ENCODE data around the gene SHROOM3.

The SHROOM3 gene

GRCh38 chr4:76690011-76690905, 255.2 kb downstream of the SHROOM3 start:
- no peak for DNase-seq (ENCODE audit: low read depth in 1 of 2, low spot score in 1 of 2)

GRCh38 chr4:76690906-76691275, 255.9 kb downstream of the SHROOM3 start:
- DNase-seq (ENCODE audit: low read depth in 1 of 2, low spot score in 1 of 2) = no peak

- no peak for DNase-seq (ENCODE audit: low read depth in 1 of 2, low spot score in 1 of 2)
These were observed 257.0 kb downstream of the SHROOM3 start for GRCh38 chr4:76691807-76692582.

GRCh38 chr4:76692761-76693160, 257.7 kb downstream of the SHROOM3 start:
- no peak for DNase-seq (ENCODE audit: low read depth in 1 of 2, low spot score in 1 of 2)

GRCh38 chr4:76694056-76694455, 259.0 kb downstream of the SHROOM3 start:
- DNase-seq (ENCODE audit: low read depth in 1 of 2, low spot score in 1 of 2) = no peak

- no peak for DNase-seq (ENCODE audit: low read depth in 1 of 2, low spot score in 1 of 2)
These were observed 261.1 kb downstream of the SHROOM3 start for GRCh38 chr4:76696109-76696508.

GRCh38 chr4:76697129-76697803, 262.2 kb downstream of the SHROOM3 start:
- DNase-seq (ENCODE audit: low read depth in 1 of 2, low spot score in 1 of 2) = no peak

GRCh38 chr4:76698141-76698540, 263.1 kb downstream of the SHROOM3 start:
- DNase-seq (ENCODE audit: low read depth in 1 of 2, low spot score in 1 of 2) = no peak

- DNase-seq (ENCODE audit: low read depth in 1 of 2, low spot score in 1 of 2) = no peak
These were observed 264.8 kb downstream of the SHROOM3 start for GRCh38 chr4:76699751-76700310.

- DNase-seq (ENCODE audit: low read depth in 1 of 2, low spot score in 1 of 2) = no peak
These were observed 267.6 kb downstream of the SHROOM3 start for GRCh38 chr4:76702440-76703122.

GRCh38 chr4:76703123-76703490, 268.1 kb downstream of the SHROOM3 start:
- DNase-seq (ENCODE audit: low read depth in 1 of 2, low spot score in 1 of 2) = no peak

GRCh38 chr4:76703676-76704075, 268.6 kb downstream of the SHROOM3 start:
- DNase-seq (ENCODE audit: low read depth in 1 of 2, low spot score in 1 of 2) = no peak

- DNase-seq (ENCODE audit: low read depth in 1 of 2, low spot score in 1 of 2) = no peak
These were observed 269.3 kb downstream of the SHROOM3 start for GRCh38 chr4:76704133-76704881.

GRCh38 chr4:76705472-76705871, 270.4 kb downstream of the SHROOM3 start:
- no peak for DNase-seq (ENCODE audit: low read depth in 1 of 2, low spot score in 1 of 2)

GRCh38 chr4:76706581-76706980, 271.6 kb downstream of the SHROOM3 start:
- DNase-seq (ENCODE audit: low read depth in 1 of 2, low spot score in 1 of 2) = no peak

- DNase-seq (ENCODE audit: low read depth in 1 of 2, low spot score in 1 of 2) = no peak
These were observed 274.1 kb downstream of the SHROOM3 start for GRCh38 chr4:76708971-76709771.

GRCh38 chr4:76709772-76710090, 274.7 kb downstream of the SHROOM3 start:
- DNase-seq (ENCODE audit: low read depth in 1 of 2, low spot score in 1 of 2) = no peak

- DNase-seq (ENCODE audit: low read depth in 1 of 2, low spot score in 1 of 2) = no peak
These were observed 277.5 kb downstream of the SHROOM3 start for GRCh38 chr4:76712564-76712963.

GRCh38 chr4:76714226-76714625, 279.2 kb downstream of the SHROOM3 start:
- DNase-seq (ENCODE audit: low read depth in 1 of 2, low spot score in 1 of 2) = no peak

- DNase-seq (ENCODE audit: low read depth in 1 of 2, low spot score in 1 of 2) = no peak
These were observed 281.0 kb downstream of the SHROOM3 start for GRCh38 chr4:76716020-76716419.

All from activated CD4-positive, alpha-beta T cell treated with anti-CD3 and anti-CD28 coated beads, Interleukin-2, amount 50 U/mL, for 24 hours (primary cell).